Prostate gland (tissue), 2 donors: ENCODE measurements around the gene FLYWCH1.

Source experiments
- CTCF ChIP-seq, 4 experiments: fragments of 200-600 bp in 2 of 4; fragments of 450-650 bp in 2 of 4; sonication (generic) in 2 of 4; IDR thresholded peaks; 1 replicate in 3 of 4; 2 replicates in 1 of 4; pipeline ENCODE4 v1.5.1; 2016 to 2019; ENCODE audit warnings: antibody characterized with exemption in 4 of 4, mild to moderate bottlenecking in 2 of 4, moderate library complexity in 2 of 4
- POLR2A ChIP-seq: fragments of 450-650 bp; IDR thresholded peaks from one replicate; pipeline ENCODE4 v1.6.1; 2016; ENCODE audit warnings: antibody characterized with exemption, mild to moderate bottlenecking
- POLR2AphosphoS5 ChIP-seq: sonication (generic); formaldehyde crosslinking; IDR thresholded peaks from one replicate; pipeline ENCODE4 v1.6.1; 2017; ENCODE audit warnings: antibody characterized with exemption

- TF ChIP-seq CTCF (IDR thresholded peaks at IDR 0.05): no peak
- TF ChIP-seq POLR2A: no peak
- no peak for TF ChIP-seq POLR2AphosphoS5
Observed at GRCh38 chr16:2900526-2901075, 11.1 kb upstream of the FLYWCH1 start.
